ENCODE measurements around the gene LNPEP. TPM values are rescaled to one million over a fixed set of nuclear protein-coding genes. Genes with fewer than 3 reads are reported as not detected.

Gene LNPEP
- total RNA-seq, 1 donor from 2014 or later, result 19.6 TPM

- no peaks in the 10 kb centered on the region for H3K36me3 ChIP-seq
- no peak overlapping the region for H3K9ac ChIP-seq
- H3K27me3 ChIP-seq, result no peaks in the 10 kb centered on the region
- peaks cover 5% of the 10 kb centered on the region for H3K4me1 ChIP-seq
- no peaks in the 10 kb centered on the region for H3K27me3 Mint-ChIP-seq (ENCODE audit: insufficient read depth, low read depth)
- H3K4me2 ChIP-seq, result no peak overlapping the region
- H3K4me1 Mint-ChIP-seq, result no peaks in the 10 kb centered on the region
- TF ChIP-seq EZH2 (IDR thresholded peaks at IDR 0.05) (no peak), EZH2phosphoT487 (IDR thresholded peaks at IDR 0.05) (no peak), CTCF (IDR thresholded peaks at IDR 0.05) (no peak)
- peaks cover 18% of the 10 kb centered on the region for H3K36me3 Mint-ChIP-seq
- H3K79me2 ChIP-seq (ENCODE audit: low read depth), result no peaks in the 10 kb centered on the region
- H2AFZ ChIP-seq (replicated peaks), result no peak overlapping the region
- DNase-seq (ENCODE audit: low spot score), result no peak
- no peak overlapping the region for H3K27ac Mint-ChIP-seq
- no peak overlapping the region for H3K4me3 Mint-ChIP-seq
- H3K27ac ChIP-seq, result no peak overlapping the region
- no peaks in the 10 kb centered on the region for H3K9me3 Mint-ChIP-seq
- H3K9me3 ChIP-seq (ENCODE audit: low read depth), result no peaks in the 10 kb centered on the region
- no peaks in the 10 kb centered on the region for H4K20me1 ChIP-seq (ENCODE audit: low read depth)
- no peaks in the 10 kb centered on the region for H3F3A ChIP-seq (ENCODE audit: low read depth)
- H3K4me3 ChIP-seq, result no peak overlapping the region
These were observed 54.2 kb downstream of the LNPEP start for GRCh38 chr5:96990102-96990501.

DNA sequence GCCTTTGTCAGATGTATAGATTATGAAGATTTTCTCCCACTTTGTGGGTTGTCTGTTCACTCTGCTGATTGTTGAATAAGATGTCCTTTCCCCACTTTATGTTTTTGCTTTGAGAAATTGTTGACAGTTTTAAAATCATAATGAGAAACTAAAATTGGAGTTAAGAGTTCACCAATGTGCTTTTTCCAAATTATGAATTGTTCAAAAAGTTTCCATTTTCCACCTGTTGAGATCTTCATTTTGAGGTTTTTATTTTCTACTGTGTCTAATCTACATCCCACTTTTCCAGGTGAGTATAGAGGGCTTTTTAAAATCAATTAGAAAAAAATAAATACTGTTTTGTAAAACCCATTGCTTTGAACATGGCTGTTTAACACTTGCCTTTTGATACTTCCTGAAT lies 55.8 kb downstream of the LNPEP start:
- Mint-ChIP-seq H3K27me3 (ENCODE audit: insufficient read depth, low read depth) (no peaks in the 10 kb centered on the region), H3K27ac (no peak overlapping the region), H3K4me3 (no peak overlapping the region), H3K9me3 (no peaks in the 10 kb centered on the region), H3K4me1 (no peaks in the 10 kb centered on the region), H3K36me3 (peaks cover 15% of the 10 kb centered on the region)
- Histone ChIP-seq H2AFZ (replicated peaks) (no peak overlapping the region), H3K4me1 (no peaks in the 10 kb centered on the region), H3K79me2 (ENCODE audit: low read depth) (no peaks in the 10 kb centered on the region), H4K20me1 (ENCODE audit: low read depth) (no peaks in the 10 kb centered on the region), H3K4me2 (no peak overlapping the region), H3K27me3 (no peaks in the 10 kb centered on the region), H3K9me3 (ENCODE audit: low read depth) (no peaks in the 10 kb centered on the region), H3F3A (ENCODE audit: low read depth) (no peaks in the 10 kb centered on the region), H3K4me3 (no peak overlapping the region), H3K9ac (no peak overlapping the region), H3K36me3 (no peaks in the 10 kb centered on the region), H3K27ac (no peak overlapping the region)
- TF ChIP-seq EZH2 (IDR thresholded peaks at IDR 0.05) (no peak), EZH2phosphoT487 (IDR thresholded peaks at IDR 0.05) (no peak), CTCF (IDR thresholded peaks at IDR 0.05) (no peak)
- DNase-seq (ENCODE audit: low spot score), result no peak

DNA sequence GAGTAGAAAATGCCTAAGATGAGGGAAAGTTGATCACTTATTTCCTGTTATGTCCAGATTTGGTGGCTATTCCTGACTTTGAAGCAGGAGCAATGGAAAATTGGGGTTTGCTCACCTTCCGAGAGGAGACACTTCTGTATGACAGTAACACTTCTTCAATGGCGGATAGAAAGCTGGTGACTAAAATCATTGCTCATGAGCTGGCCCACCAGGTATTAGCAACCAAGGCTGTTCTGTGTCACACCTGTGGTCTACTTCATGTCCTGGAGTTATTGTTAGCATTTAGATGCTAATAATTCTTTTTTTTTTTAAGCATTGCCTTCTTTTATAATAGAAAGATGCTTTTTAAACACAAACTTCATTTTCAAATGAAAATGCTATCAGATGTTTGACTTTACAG lies 57.9 kb downstream of the LNPEP start:
- Mint-ChIP-seq H3K9me3 (no peaks in the 10 kb centered on the region), H3K36me3 (peaks cover 14% of the 10 kb centered on the region), H3K27ac (no peak overlapping the region), H3K4me1 (no peaks in the 10 kb centered on the region), H3K27me3 (ENCODE audit: insufficient read depth, low read depth) (no peaks in the 10 kb centered on the region), H3K4me3 (no peak overlapping the region)
- Histone ChIP-seq H3F3A (ENCODE audit: low read depth) (no peaks in the 10 kb centered on the region), H3K36me3 (no peaks in the 10 kb centered on the region), H3K4me3 (no peak overlapping the region), H2AFZ (replicated peaks) (no peak overlapping the region), H3K9me3 (ENCODE audit: low read depth) (no peaks in the 10 kb centered on the region), H3K4me2 (no peak overlapping the region), H3K79me2 (ENCODE audit: low read depth) (no peaks in the 10 kb centered on the region), H3K4me1 (no peaks in the 10 kb centered on the region), H3K27me3 (no peaks in the 10 kb centered on the region), H3K9ac (no peak overlapping the region), H3K27ac (no peak overlapping the region), H4K20me1 (ENCODE audit: low read depth) (no peaks in the 10 kb centered on the region)
- TF ChIP-seq CTCF (IDR thresholded peaks at IDR 0.05) (no peak), EZH2phosphoT487 (IDR thresholded peaks at IDR 0.05) (no peak), EZH2 (IDR thresholded peaks at IDR 0.05) (no peak)
- no peak for DNase-seq (ENCODE audit: low spot score)

Data from neural progenitor cell (in vitro differentiated cells).